HepG2 (cell line): ENCODE measurements around the gene MB21D2. TPM values are rescaled to one million over a fixed set of nuclear protein-coding genes. Genes with fewer than 3 reads are reported as not detected.

Experiments
- ATAC-seq: fragments of 200-7000 bp; cut with Tn5 transposase; 3 replicates; pipeline ENCODE4 v1.9.1; 2020; ENCODE audit warnings: mild to moderate bottlenecking, moderate library complexity
- BruUV-seq: library from RNA; stranded (reverse); fragments of 400-500 nt; replicated peaks from 2 replicates; lab custom pipeline; 2021; lab: Mats Ljungman, UMichigan
- CTCF ChIA-PET: fragments of 300-600 bp; formaldehyde crosslinking; extraction: SDS; loops from one replicate; lab custom pipeline; 2021; ENCODE audit warnings: low total read pairs, inconsistent platforms, low intra/inter-chr PET ratio; lab: Yijun Ruan, JAX
- POLR2A ChIA-PET: fragments of 350-600 bp; sonication (Branson Sonifier 250); formaldehyde crosslinking; loops from one replicate; lab custom pipeline; 2020; ENCODE audit warnings: antibody characterized with exemption, inconsistent platforms; lab: Yijun Ruan, JAX
- DNase-seq: peaks from one replicate; pipeline ENCODE4 v3.0.0-alpha.2; 2015; ENCODE audit warnings: low spot score
- FAIRE-seq: peaks from 3 replicates; lab custom pipeline; 2011; peaks lifted over from hg19 to GRCh38; lab: Jason Lieb, UNC
- H2AFZ ChIP-seq: one replicate; pipeline ENCODE4 v1.6.1; 2011; ENCODE audit warnings: low read length, inconsistent platforms
- H3K27ac ChIP-seq: fragments of 300-600 bp; 3 replicates; pipeline ENCODE4 v1.8.0; 2011; ENCODE audit warnings: mixed run types, mild to moderate bottlenecking, mixed read lengths, low read length, inconsistent platforms; ENCODE audit not compliant: insufficient read depth; ENCODE audit errors: extremely low read length
- H3K27me3 ChIP-seq, 2 experiments: fragments of 200-600 bp in 1 of 2; 2 replicates in 1 of 2; 3 replicates in 1 of 2; pipeline versions ENCODE4 v1.6.0 to v1.8.0; 2011; ENCODE audit warnings: low read length in 2 of 2, mild to moderate bottlenecking in 2 of 2, moderate library complexity in 2 of 2, inconsistent platforms in 1 of 2; ENCODE audit not compliant: insufficient read depth in 2 of 2, control insufficient read depth in 1 of 2
- H3K36me3 ChIP-seq, 2 experiments: fragments of 200-600 bp in 1 of 2; replicated peaks in 1 of 2; 2 replicates in 1 of 2; 3 replicates in 1 of 2; pipeline versions ENCODE4 v1.5.1 to v1.8.0; 2011; ENCODE audit warnings: low read length in 2 of 2, inconsistent platforms in 1 of 2; ENCODE audit not compliant: insufficient read depth in 2 of 2, control insufficient read depth in 1 of 2
- H3K4me1 ChIP-seq: 2 replicates; pipeline ENCODE4 v1.5.1; 2012; ENCODE audit warnings: low read length, inconsistent platforms; ENCODE audit not compliant: insufficient read depth
- H3K4me2 ChIP-seq: 2 replicates; pipeline ENCODE4 v1.6.0; 2011; ENCODE audit warnings: low read depth, low read length, inconsistent platforms
- H3K4me3 ChIP-seq, 3 experiments: fragments of 200-600 bp in 1 of 3; sonication (generic), shearing (Covaris generic) in 1 of 3; replicated peaks in 1 of 3; 2 replicates each; pipeline ENCODE4 v1.5.1; 2011 to 2016; ENCODE audit warnings: low read length in 3 of 3, inconsistent platforms in 2 of 3, low read depth in 2 of 3, mild to moderate bottlenecking in 2 of 3, control low read depth in 1 of 3, mixed read lengths in 1 of 3; ENCODE audit not compliant: insufficient read depth in 1 of 3
- H3K79me2 ChIP-seq: one replicate; pipeline ENCODE4 v1.6.1; 2011; ENCODE audit warnings: low read length, inconsistent platforms; ENCODE audit not compliant: insufficient read depth
- H3K9ac ChIP-seq: 2 replicates; pipeline ENCODE4 v1.6.0; 2011; ENCODE audit warnings: mild to moderate bottlenecking, low read depth, low read length, inconsistent platforms; ENCODE audit not compliant: insufficient read depth
- H3K9me3 ChIP-seq: 2 replicates; pipeline ENCODE4 v1.5.1; 2012; ENCODE audit warnings: mild to moderate bottlenecking, low read length
- H4K20me1 ChIP-seq: 2 replicates; pipeline ENCODE4 v1.6.0; 2011; ENCODE audit warnings: inconsistent platforms, mild to moderate bottlenecking, low read length, moderate library complexity; ENCODE audit not compliant: insufficient read depth
- AKAP8 ChIP-seq: sonication (generic); formaldehyde crosslinking; IDR thresholded peaks from 2 replicates; pipeline ENCODE4 v1.5.1; 2020; ENCODE audit warnings: mild to moderate bottlenecking, missing genetic modification reagents
- DMTF1 ChIP-seq: sonication (generic); formaldehyde crosslinking; IDR thresholded peaks from 2 replicates; pipeline ENCODE4 v1.4.0; 2020; ENCODE audit warnings: mild to moderate bottlenecking, missing genetic modification reagents
- SP5 ChIP-seq: IDR thresholded peaks from 2 replicates; pipeline ENCODE4 v1.6.1; 2016; ENCODE audit warnings: low read depth, borderline replicate concordance
- ZNF761 ChIP-seq: sonication (generic); formaldehyde crosslinking; conservative IDR thresholded peaks from 2 replicates; pipeline ENCODE4 v1.4.0; 2020; ENCODE audit warnings: mild to moderate bottlenecking, missing genetic modification reagents
- WGBS: methylation state at CpG from one replicate; pipeline ENCODE4 v1.1.6; 2017; ENCODE audit warnings: low lambda C conversion rate; 5-methylcytosine and 5-hydroxymethylcytosine counted together
- in situ Hi-C: cut with HindIII; loops from 2 replicates; pipeline ENCODE4 v1.10.0; 2017; ENCODE audit warnings: low pct_unique_long_range_greater_than_20kb; ENCODE audit not compliant: extremely low pct_ligation_motif_present
- intact Hi-C: fragments of 100-400 bp; cut with micrococcal nuclease; formaldehyde crosslinking; loops from one replicate; pipeline ENCODE4 v1.10.0; 2022; ENCODE audit not compliant: unreplicated experiment
- polyA plus RNA-seq, 8 experiments: library from polyadenylated mRNA; depleted of rRNA in 3 of 8; stranded (reverse) in 7 of 8; unstranded in 1 of 8; fragments of >200 nt; fragmentation: Illumina TruSeq in 4 of 8; extraction: Trizol in 4 of 8; gene quantifications; 2 replicates each; pipeline versions ENCODE4 v1.2.1 to v1.2.3, GENCODE V29; 2011 to 2016; ENCODE audit warnings: low read depth in 4 of 8, missing spikeins in 1 of 8, mixed read lengths in 1 of 8; ENCODE audit not compliant: insufficient read depth in 1 of 8
- total RNA-seq, 5 experiments: library from RNA; depleted of rRNA; stranded (reverse); fragments of >200 nt; fragmentation: Illumina TruSeq; extraction: Trizol; gene quantifications; 2 replicates each; pipeline ENCODE4 v1.2.3, GENCODE V29; 2016; ENCODE audit warnings: low read depth in 1 of 5
- TF ChIP-seq, protein P1 (sequence below): sonication (generic); formaldehyde crosslinking; IDR thresholded peaks from 2 replicates; pipeline ENCODE4 v1.4.0; 2020; ENCODE audit warnings: missing genetic modification reagents

The MB21D2 gene
- total and polyA plus RNA-seq, 2 of the 13 experiments (the other 11 are each of a cell fraction or from before 2014, with no cell fraction given) = 0.90 to 1.6 TPM

GRCh38 chr3:192843723-192844485, 73.8 kb downstream of the MB21D2 start:
- FAIRE-seq (no peak), ATAC-seq (no peak), DNase-seq (no peak)
- no peak overlapping the region for H3K4me2 ChIP-seq
- ChIA-PET POLR2A (no interaction called here), CTCF (no interaction called here)
- no peak overlapping the region for H3K4me3 ChIP-seq
- H2AFZ ChIP-seq = no peak overlapping the region
- H3K9me3 ChIP-seq = no peaks in the 10 kb centered on the region
- H3K27me3 ChIP-seq = no peaks in the 10 kb centered on the region
- no peaks in the 10 kb centered on the region for H3K4me1 ChIP-seq
- 89% methylated on average over 10 of the region's 10 CpGs for WGBS
- TF ChIP-seq, protein P1, sequence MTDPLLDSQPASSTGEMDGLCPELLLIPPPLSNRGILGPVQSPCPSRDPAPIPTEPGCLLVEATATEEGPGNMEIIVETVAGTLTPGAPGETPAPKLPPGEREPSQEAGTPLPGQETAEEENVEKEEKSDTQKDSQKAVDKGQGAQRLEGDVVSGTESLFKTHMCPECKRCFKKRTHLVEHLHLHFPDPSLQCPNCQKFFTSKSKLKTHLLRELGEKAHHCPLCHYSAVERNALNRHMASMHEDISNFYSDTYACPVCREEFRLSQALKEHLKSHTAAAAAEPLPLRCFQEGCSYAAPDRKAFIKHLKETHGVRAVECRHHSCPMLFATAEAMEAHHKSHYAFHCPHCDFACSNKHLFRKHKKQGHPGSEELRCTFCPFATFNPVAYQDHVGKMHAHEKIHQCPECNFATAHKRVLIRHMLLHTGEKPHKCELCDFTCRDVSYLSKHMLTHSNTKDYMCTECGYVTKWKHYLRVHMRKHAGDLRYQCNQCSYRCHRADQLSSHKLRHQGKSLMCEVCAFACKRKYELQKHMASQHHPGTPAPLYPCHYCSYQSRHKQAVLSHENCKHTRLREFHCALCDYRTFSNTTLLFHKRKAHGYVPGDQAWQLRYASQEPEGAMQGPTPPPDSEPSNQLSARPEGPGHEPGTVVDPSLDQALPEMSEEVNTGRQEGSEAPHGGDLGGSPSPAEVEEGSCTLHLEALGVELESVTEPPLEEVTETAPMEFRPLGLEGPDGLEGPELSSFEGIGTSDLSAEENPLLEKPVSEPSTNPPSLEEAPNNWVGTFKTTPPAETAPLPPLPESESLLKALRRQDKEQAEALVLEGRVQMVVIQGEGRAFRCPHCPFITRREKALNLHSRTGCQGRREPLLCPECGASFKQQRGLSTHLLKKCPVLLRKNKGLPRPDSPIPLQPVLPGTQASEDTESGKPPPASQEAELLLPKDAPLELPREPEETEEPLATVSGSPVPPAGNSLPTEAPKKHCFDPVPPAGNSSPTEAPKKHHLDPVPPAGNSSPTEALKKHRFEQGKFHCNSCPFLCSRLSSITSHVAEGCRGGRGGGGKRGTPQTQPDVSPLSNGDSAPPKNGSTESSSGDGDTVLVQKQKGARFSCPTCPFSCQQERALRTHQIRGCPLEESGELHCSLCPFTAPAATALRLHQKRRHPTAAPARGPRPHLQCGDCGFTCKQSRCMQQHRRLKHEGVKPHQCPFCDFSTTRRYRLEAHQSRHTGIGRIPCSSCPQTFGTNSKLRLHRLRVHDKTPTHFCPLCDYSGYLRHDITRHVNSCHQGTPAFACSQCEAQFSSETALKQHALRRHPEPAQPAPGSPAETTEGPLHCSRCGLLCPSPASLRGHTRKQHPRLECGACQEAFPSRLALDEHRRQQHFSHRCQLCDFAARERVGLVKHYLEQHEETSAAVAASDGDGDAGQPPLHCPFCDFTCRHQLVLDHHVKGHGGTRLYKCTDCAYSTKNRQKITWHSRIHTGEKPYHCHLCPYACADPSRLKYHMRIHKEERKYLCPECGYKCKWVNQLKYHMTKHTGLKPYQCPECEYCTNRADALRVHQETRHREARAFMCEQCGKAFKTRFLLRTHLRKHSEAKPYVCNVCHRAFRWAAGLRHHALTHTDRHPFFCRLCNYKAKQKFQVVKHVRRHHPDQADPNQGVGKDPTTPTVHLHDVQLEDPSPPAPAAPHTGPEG (CRISPR knock-in tag) = no peak
- no peak for TF ChIP-seq AKAP8 (CRISPR knock-in tag)
- TF ChIP-seq SP5 (CRISPR knock-in tag) = no peak
- TF ChIP-seq ZNF761 = no peak
- TF ChIP-seq DMTF1 = no peak
- no TSS peak for BruUV-seq
- H3K9ac ChIP-seq = no peak overlapping the region
- H4K20me1 ChIP-seq = no peaks in the 10 kb centered on the region
- intact Hi-C loops = no loop called here
- no peaks in the 10 kb centered on the region for H3K79me2 ChIP-seq
- no peaks in the 10 kb centered on the region for H3K36me3 ChIP-seq
- no peak overlapping the region for H3K27ac ChIP-seq
- in situ Hi-C loops = no loop called here
